ENCODE data around the gene COG1.

DNA sequence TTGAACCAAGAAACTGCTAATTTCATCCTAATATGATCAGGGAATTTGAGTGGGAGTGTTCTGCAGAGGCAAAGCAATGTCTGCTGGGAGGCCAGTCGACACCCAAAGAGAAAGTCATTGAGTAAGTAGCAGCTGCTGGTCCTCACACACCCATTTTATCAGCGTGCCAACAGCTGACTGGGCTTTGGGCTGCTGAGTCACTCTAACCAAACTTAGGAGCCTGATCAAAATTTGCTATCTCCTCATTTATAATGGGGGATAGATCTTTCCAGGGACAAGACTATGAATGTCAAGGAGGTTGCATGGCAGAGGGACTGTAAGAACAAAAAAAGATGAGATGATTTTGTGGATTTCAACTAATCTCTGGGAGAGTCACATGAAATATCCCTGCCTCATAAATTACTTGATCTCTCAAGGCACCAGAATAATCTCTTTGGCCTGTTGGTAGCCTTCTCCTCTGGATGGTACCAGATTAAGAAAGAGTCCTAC is 35.9 kb downstream of the COG1 start:
- TF ChIP-seq, protein P1, sequence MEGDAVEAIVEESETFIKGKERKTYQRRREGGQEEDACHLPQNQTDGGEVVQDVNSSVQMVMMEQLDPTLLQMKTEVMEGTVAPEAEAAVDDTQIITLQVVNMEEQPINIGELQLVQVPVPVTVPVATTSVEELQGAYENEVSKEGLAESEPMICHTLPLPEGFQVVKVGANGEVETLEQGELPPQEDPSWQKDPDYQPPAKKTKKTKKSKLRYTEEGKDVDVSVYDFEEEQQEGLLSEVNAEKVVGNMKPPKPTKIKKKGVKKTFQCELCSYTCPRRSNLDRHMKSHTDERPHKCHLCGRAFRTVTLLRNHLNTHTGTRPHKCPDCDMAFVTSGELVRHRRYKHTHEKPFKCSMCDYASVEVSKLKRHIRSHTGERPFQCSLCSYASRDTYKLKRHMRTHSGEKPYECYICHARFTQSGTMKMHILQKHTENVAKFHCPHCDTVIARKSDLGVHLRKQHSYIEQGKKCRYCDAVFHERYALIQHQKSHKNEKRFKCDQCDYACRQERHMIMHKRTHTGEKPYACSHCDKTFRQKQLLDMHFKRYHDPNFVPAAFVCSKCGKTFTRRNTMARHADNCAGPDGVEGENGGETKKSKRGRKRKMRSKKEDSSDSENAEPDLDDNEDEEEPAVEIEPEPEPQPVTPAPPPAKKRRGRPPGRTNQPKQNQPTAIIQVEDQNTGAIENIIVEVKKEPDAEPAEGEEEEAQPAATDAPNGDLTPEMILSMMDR (IDR thresholded peaks at IDR 0.05), result no peak
- no peak for TF ChIP-seq POLR2A (IDR thresholded peaks at IDR 0.05)
